Neural cell (in vitro differentiated cells): ENCODE data around the gene NISCH. TPM values are rescaled to one million over a fixed set of nuclear protein-coding genes. Genes with fewer than 3 reads are reported as not detected.

Experiments used
- H2AFZ ChIP-seq: fragments of 200-600, 300-800 bp; sonication (generic), shearing (Covaris generic); 2 replicates; pipeline ENCODE4 v1.6.0; 2014; ENCODE audit warnings: low read depth, mild to moderate bottlenecking, antibody characterized with exemption, low read length, moderate library complexity
- H3F3A ChIP-seq: fragments of 200-600 bp; shearing (Covaris generic); 2 replicates; pipeline ENCODE4 v1.6.1; 2016; ENCODE audit warnings: mild to moderate bottlenecking, moderate library complexity, mixed read lengths, antibody characterized with exemption, low read length; ENCODE audit not compliant: insufficient read depth, poor library complexity, severe bottlenecking
- H3K27ac ChIP-seq: fragments of 200-600, 300-800 bp; sonication (generic), shearing (Covaris generic); 2 replicates; pipeline ENCODE4 v1.5.1; 2014; ENCODE audit warnings: mild to moderate bottlenecking, low read length, moderate library complexity
- H3K27me3 ChIP-seq: fragments of 300-800, 200-600 bp; sonication (generic), shearing (Covaris generic); 2 replicates; pipeline ENCODE4 v1.6.0; 2014; ENCODE audit warnings: mild to moderate bottlenecking, low read depth, low read length, moderate library complexity; ENCODE audit not compliant: insufficient read depth
- H3K36me3 ChIP-seq: fragments of 300-800, 200-600 bp; sonication (generic), shearing (Covaris generic); 2 replicates; pipeline ENCODE4 v1.5.1; 2014; ENCODE audit warnings: mild to moderate bottlenecking, antibody characterized with exemption, low read length, moderate library complexity; ENCODE audit not compliant: insufficient read depth
- H3K4me2 ChIP-seq: fragments of 300-800, 200-600 bp; sonication (generic), shearing (Covaris generic); 2 replicates; pipeline ENCODE4 v1.6.0; 2014; ENCODE audit warnings: mild to moderate bottlenecking, low read length
- H3K4me3 ChIP-seq: fragments of 300-800, 200-600 bp; sonication (generic), shearing (Covaris generic); 2 replicates; pipeline ENCODE4 v1.5.1; 2014; ENCODE audit warnings: mild to moderate bottlenecking, low read length, moderate library complexity
- H3K79me2 ChIP-seq: fragments of 200-600 bp; shearing (Covaris generic); replicated peaks from 2 replicates; pipeline ENCODE4 v1.6.0; 2014; ENCODE audit warnings: mild to moderate bottlenecking, low read length, moderate library complexity; ENCODE audit not compliant: insufficient read depth
- H3K9ac ChIP-seq: fragments of 300-800, 200-600 bp; sonication (generic), shearing (Covaris generic); 2 replicates; pipeline ENCODE4 v1.6.1; 2016; ENCODE audit warnings: mild to moderate bottlenecking, low read length, mixed read lengths
- H3K9me2 ChIP-seq: fragments of 200-600 bp; shearing (Covaris generic); 2 replicates; pipeline ENCODE4 v1.6.1; 2016; ENCODE audit warnings: mild to moderate bottlenecking, low read length, mixed read lengths; ENCODE audit not compliant: insufficient read depth
- H3K9me3 ChIP-seq: fragments of 200-600, 300-800 bp; sonication (generic), shearing (Covaris generic); 2 replicates; pipeline ENCODE4 v1.6.1; 2016; ENCODE audit warnings: mild to moderate bottlenecking, mixed run types, low read length, moderate library complexity, mixed read lengths
- H4K20me1 ChIP-seq: fragments of 200-600 bp; shearing (Covaris generic); 2 replicates; pipeline ENCODE4 v1.6.1; 2016; ENCODE audit warnings: mild to moderate bottlenecking, mixed run types; ENCODE audit not compliant: insufficient read depth
- CTCF ChIP-seq: fragments of 450-650 bp; IDR thresholded peaks from 2 replicates; pipeline ENCODE4 v1.5.1; 2014; ENCODE audit warnings: antibody characterized with exemption, mild to moderate bottlenecking, moderate library complexity; ENCODE audit not compliant: poor library complexity, severe bottlenecking
- EP300 ChIP-seq: fragments of 450-650 bp; conservative IDR thresholded peaks from 2 replicates; pipeline ENCODE4 v1.6.1; 2014; ENCODE audit warnings: antibody characterized with exemption, mild to moderate bottlenecking, moderate library complexity; ENCODE audit not compliant: poor library complexity, severe bottlenecking
- EZH2 ChIP-seq: fragments of 200-600, 300-800 bp; shearing (Covaris generic), sonication (generic); IDR thresholded peaks from 2 replicates; pipeline ENCODE4 v1.6.1; 2014; ENCODE audit warnings: antibody characterized with exemption, low read length, borderline replicate concordance, mild to moderate bottlenecking; ENCODE audit not compliant: insufficient read depth, poor library complexity, severe bottlenecking
- MXI1 ChIP-seq: fragments of 450-650 bp; conservative IDR thresholded peaks from 2 replicates; pipeline ENCODE4 v1.6.1; 2014; ENCODE audit warnings: antibody characterized with exemption, mild to moderate bottlenecking; ENCODE audit not compliant: poor library complexity, severe bottlenecking
- POLR2AphosphoS5 ChIP-seq: IDR thresholded peaks from 2 replicates; pipeline ENCODE4 v1.6.1; 2012
- RAD21 ChIP-seq: fragments of 450-650 bp; conservative IDR thresholded peaks from 2 replicates; pipeline ENCODE4 v1.6.1; 2014; ENCODE audit warnings: antibody characterized with exemption, mild to moderate bottlenecking, moderate library complexity
- REST ChIP-seq: IDR thresholded peaks from 2 replicates; pipeline ENCODE4 v1.6.1; 2012; ENCODE audit warnings: borderline replicate concordance
- SMC3 ChIP-seq: fragments of 450-650 bp; conservative IDR thresholded peaks from 2 replicates; pipeline ENCODE4 v1.6.1; 2014; ENCODE audit warnings: antibody characterized with exemption, mild to moderate bottlenecking, moderate library complexity; ENCODE audit not compliant: poor library complexity
- TAF1 ChIP-seq: IDR thresholded peaks from 2 replicates; pipeline ENCODE4 v1.6.1; 2012; ENCODE audit warnings: low read depth
- polyA plus RNA-seq: library from polyadenylated mRNA; depleted of rRNA; stranded (reverse); fragments of >200 nt; gene quantifications from 2 replicates; pipeline ENCODE4 v1.2.3, GENCODE V29; 2014

The NISCH gene
- polyA plus RNA-seq, 1 donor from 2014 or later, result 88.9 TPM

- Histone ChIP-seq H2AFZ (no peak overlapping the region), H3K79me2 (no peaks in the 10 kb centered on the region), H3K4me2 (no peak overlapping the region), H3K9me2 (no peaks in the 10 kb centered on the region), H3F3A (no peaks in the 10 kb centered on the region), H3K36me3 (peaks cover 7% of the 10 kb centered on the region), H3K27ac (no peak overlapping the region), H3K27me3 (no peaks in the 10 kb centered on the region), H4K20me1 (no peaks in the 10 kb centered on the region), H3K9ac (no peak overlapping the region), H3K4me3 (no peak overlapping the region), H3K9me3 (no peaks in the 10 kb centered on the region)
- TF ChIP-seq POLR2AphosphoS5 (no peak), SMC3 (no peak), EZH2 (no peak), EP300 (no peak), REST (no peak), RAD21 (no peak)
Measured at GRCh38 chr3:52483081-52483480, 27.7 kb downstream of the NISCH start.

- TF ChIP-seq REST, result no peak
- no peak for TF ChIP-seq CTCF
- TF ChIP-seq RAD21, result no peak
- no peak for TF ChIP-seq TAF1
- TF ChIP-seq SMC3, result no peak
- no peak for TF ChIP-seq MXI1
- TF ChIP-seq EP300, result no peak
- TF ChIP-seq EZH2, result no peak
- TF ChIP-seq POLR2AphosphoS5, result no peak
- no peaks in the 10 kb centered on the region for H3K27me3 ChIP-seq
- H3K9me2 ChIP-seq, result no peaks in the 10 kb centered on the region
- H3K4me2 ChIP-seq, result no peak overlapping the region
- peaks cover 7% of the 10 kb centered on the region for H3K36me3 ChIP-seq
- no peaks in the 10 kb centered on the region for H4K20me1 ChIP-seq
- H2AFZ ChIP-seq, result no peak overlapping the region
- H3K4me3 ChIP-seq, result no peak overlapping the region
- H3K9ac ChIP-seq, result no peak overlapping the region
- H3K79me2 ChIP-seq, result no peaks in the 10 kb centered on the region
- no peaks in the 10 kb centered on the region for H3F3A ChIP-seq
- H3K27ac ChIP-seq, result no peak overlapping the region
- H3K9me3 ChIP-seq, result no peaks in the 10 kb centered on the region
Measured at GRCh38 chr3:52483577-52484381, 28.4 kb downstream of the NISCH start.
